ENCODE results near the gene SNX30.

The SNX30 gene

DNA sequence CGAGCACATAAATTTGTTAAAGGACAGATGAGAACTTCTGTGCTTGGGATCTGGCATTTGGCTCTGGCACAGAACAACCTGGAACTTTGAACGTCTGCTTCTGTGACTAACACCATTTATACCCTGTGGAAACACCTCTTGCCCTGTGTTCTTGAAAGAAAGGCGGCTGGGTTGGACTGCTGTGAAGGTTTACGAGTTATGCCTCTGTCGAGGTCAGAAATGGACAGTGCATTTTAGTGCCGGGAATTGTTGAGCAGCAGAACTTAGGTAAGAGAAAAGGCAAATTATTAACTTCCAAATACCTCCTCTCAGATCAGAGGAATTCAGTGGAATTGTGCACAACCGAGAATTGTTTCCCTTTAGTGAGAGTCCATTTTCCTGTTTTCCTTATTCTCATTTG, 18.6 kb upstream of the SNX30 start:
- H3K9me3 ChIP-seq (ENCODE audit: low read length): no peaks in the 10 kb centered on the region
- no peak overlapping the region for H3K4me3 ChIP-seq (ENCODE audit: low read depth, low read length, poor library complexity, severe bottlenecking)
- no peaks in the 10 kb centered on the region for H3K9me2 ChIP-seq (ENCODE audit: low read depth, low read length)
- H3K4me2 ChIP-seq (ENCODE audit: low read length): no peak overlapping the region
- H2AFZ ChIP-seq (ENCODE audit: low read length): no peak overlapping the region
- no peaks in the 10 kb centered on the region for H3F3A ChIP-seq (ENCODE audit: insufficient read depth, low read length)
- no peaks in the 10 kb centered on the region for H3K27me3 ChIP-seq (ENCODE audit: insufficient read depth, low read length)
- peaks cover 1% of the 10 kb centered on the region for H3K4me1 ChIP-seq (ENCODE audit: insufficient read depth, low read length, severe bottlenecking)
- no peaks in the 10 kb centered on the region for H3K36me3 ChIP-seq (ENCODE audit: insufficient read depth, low read length)
- H4K20me1 ChIP-seq (ENCODE audit: insufficient read depth, low read length): no peaks in the 10 kb centered on the region
- H3K9ac ChIP-seq (ENCODE audit: low read length): no peak overlapping the region
- no peak for TF ChIP-seq EZH2 (IDR thresholded peaks at IDR 0.05; ENCODE audit: borderline replicate concordance, low read length)
- TF ChIP-seq, protein P1, sequence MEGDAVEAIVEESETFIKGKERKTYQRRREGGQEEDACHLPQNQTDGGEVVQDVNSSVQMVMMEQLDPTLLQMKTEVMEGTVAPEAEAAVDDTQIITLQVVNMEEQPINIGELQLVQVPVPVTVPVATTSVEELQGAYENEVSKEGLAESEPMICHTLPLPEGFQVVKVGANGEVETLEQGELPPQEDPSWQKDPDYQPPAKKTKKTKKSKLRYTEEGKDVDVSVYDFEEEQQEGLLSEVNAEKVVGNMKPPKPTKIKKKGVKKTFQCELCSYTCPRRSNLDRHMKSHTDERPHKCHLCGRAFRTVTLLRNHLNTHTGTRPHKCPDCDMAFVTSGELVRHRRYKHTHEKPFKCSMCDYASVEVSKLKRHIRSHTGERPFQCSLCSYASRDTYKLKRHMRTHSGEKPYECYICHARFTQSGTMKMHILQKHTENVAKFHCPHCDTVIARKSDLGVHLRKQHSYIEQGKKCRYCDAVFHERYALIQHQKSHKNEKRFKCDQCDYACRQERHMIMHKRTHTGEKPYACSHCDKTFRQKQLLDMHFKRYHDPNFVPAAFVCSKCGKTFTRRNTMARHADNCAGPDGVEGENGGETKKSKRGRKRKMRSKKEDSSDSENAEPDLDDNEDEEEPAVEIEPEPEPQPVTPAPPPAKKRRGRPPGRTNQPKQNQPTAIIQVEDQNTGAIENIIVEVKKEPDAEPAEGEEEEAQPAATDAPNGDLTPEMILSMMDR (IDR thresholded peaks at IDR 0.05; ENCODE audit: low read length): no peak
- no peaks in the 10 kb centered on the region for H3K79me2 ChIP-seq (ENCODE audit: insufficient read depth, low read length)
- H3K27ac ChIP-seq (ENCODE audit: low read depth, low read length, poor library complexity, severe bottlenecking): no peak overlapping the region

DNA sequence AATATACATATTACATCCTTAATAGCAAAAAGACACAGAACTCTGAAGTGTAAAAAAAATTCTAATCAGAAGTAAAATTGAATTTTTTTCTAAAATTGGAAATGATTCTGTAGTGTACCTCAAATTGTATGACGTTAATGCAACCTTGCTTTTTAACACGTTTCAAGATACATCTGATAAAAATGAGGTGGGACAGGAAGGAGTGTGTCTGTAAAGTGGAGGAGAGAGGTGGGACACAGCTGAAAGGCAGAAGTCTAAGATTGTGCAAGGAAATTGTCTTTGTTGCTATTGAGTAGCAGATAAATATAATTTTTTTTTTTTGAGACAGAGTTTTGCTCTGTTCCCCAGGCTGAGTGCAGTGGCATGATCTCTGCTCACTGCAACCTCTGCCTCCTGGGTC, 15.7 kb upstream of the SNX30 start:
- Histone ChIP-seq H4K20me1 (ENCODE audit: insufficient read depth, low read length) (no peaks in the 10 kb centered on the region), H3F3A (ENCODE audit: insufficient read depth, low read length) (no peaks in the 10 kb centered on the region), H3K4me1 (ENCODE audit: insufficient read depth, low read length, severe bottlenecking) (no peaks in the 10 kb centered on the region), H3K9me2 (ENCODE audit: low read depth, low read length) (no peaks in the 10 kb centered on the region), H3K9ac (ENCODE audit: low read length) (no peak overlapping the region), H3K9me3 (ENCODE audit: low read length) (no peaks in the 10 kb centered on the region), H3K79me2 (ENCODE audit: insufficient read depth, low read length) (no peaks in the 10 kb centered on the region), H3K36me3 (ENCODE audit: insufficient read depth, low read length) (no peaks in the 10 kb centered on the region), H3K27me3 (ENCODE audit: insufficient read depth, low read length) (no peaks in the 10 kb centered on the region), H3K4me2 (ENCODE audit: low read length) (no peak overlapping the region), H3K4me3 (ENCODE audit: low read depth, low read length, poor library complexity, severe bottlenecking) (no peak overlapping the region), H3K27ac (ENCODE audit: low read depth, low read length, poor library complexity, severe bottlenecking) (no peak overlapping the region), H2AFZ (ENCODE audit: low read length) (no peak overlapping the region)
- TF ChIP-seq, protein P1 (IDR thresholded peaks at IDR 0.05; ENCODE audit: low read length): no peak
- no peak for TF ChIP-seq EZH2 (IDR thresholded peaks at IDR 0.05; ENCODE audit: borderline replicate concordance, low read length)

DNA sequence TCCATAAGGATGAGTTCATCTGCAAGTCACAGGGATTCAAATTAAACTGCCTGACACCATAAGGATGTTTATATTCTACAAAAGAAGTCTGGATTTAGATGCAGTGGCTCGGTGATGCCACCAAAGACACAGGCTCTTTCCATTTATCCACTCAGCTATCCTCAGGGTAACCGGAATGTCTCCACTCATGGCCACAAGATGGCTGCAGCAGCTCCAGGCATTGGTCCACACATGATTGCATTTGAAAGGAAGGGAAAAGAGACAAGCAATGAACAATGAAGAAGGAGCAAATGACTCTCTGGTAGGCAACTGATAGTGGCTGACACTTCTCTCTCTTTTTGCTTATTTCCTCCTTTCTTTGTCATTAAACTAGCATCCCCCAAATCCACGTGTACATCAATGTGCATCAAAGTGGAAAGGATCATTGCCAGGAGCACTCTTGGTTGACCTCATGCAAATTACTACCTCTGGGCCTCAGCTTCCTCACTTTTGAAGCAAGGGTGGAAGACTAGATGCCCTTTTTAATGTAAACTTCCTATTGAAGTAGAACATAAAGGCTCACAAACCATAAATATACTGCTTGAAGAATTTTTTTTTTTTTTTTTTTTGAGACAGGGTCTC, 7.2 kb upstream of the SNX30 start:
- Histone ChIP-seq H3K36me3 (ENCODE audit: insufficient read depth, low read length) (no peaks in the 10 kb centered on the region; the same call in 1 of the 2 replicates), H3K27me3 (ENCODE audit: insufficient read depth, low read length) (no peaks in the 10 kb centered on the region), H2AFZ (ENCODE audit: low read length) (no peak overlapping the region), H3K79me2 (ENCODE audit: insufficient read depth, low read length) (no peaks in the 10 kb centered on the region), H3K4me1 (ENCODE audit: insufficient read depth, low read length, severe bottlenecking) (peaks cover 18% of the 10 kb centered on the region), H4K20me1 (ENCODE audit: insufficient read depth, low read length) (no peaks in the 10 kb centered on the region), H3K27ac (ENCODE audit: low read depth, low read length, poor library complexity, severe bottlenecking) (peak overlapping the region; percentile 57), H3K9me2 (ENCODE audit: low read depth, low read length) (no peaks in the 10 kb centered on the region), H3K4me2 (ENCODE audit: low read length) (peak overlapping the region; percentile 12; the same call in 1 of the 2 replicates), H3K4me3 (ENCODE audit: low read depth, low read length, poor library complexity, severe bottlenecking) (no peak overlapping the region), H3K9ac (ENCODE audit: low read length) (no peak overlapping the region), H3F3A (ENCODE audit: insufficient read depth, low read length) (no peaks in the 10 kb centered on the region), H3K9me3 (ENCODE audit: low read length) (no peaks in the 10 kb centered on the region)
- TF ChIP-seq EZH2 (IDR thresholded peaks at IDR 0.05; ENCODE audit: borderline replicate concordance, low read length): no peak
- TF ChIP-seq, protein P1 (IDR thresholded peaks at IDR 0.05; ENCODE audit: low read length): no peak; the same call in 1 of the 2 replicates
